Activated T-cell treated with anti-CD3 and anti-CD28 coated beads, Interleukin-2, amount 50 U/mL, for 4 hours (primary cell): ENCODE data around the gene TNFSF13. TPM values are rescaled to one million over a fixed set of nuclear protein-coding genes. Genes with fewer than 3 reads are reported as not detected.
"Not testable (repeated sequence)": the region's sequence is repeated elsewhere in the genome, so short reads cannot be mapped to it uniquely, and the experiment has no call there.

Source experiments
- ATAC-seq, 2 donors: fragments of 200-7000 bp; cut with Tn5 transposase; one replicate each; pipeline ENCODE4 v1.10.0; 2021
- DNase-seq: peaks from one replicate; pipeline ENCODE4 v3.0.0-alpha.2; 2020
- H3K27me3 Mint-ChIP-seq: one replicate; pipeline ENCODE4 v1.8.0; 2021; ENCODE audit warnings: low read depth, mixed read lengths
- H3K36me3 Mint-ChIP-seq: one replicate; pipeline ENCODE4 v1.8.0; 2022; ENCODE audit warnings: mixed read lengths; ENCODE audit not compliant: insufficient read depth
- H3K4me1 Mint-ChIP-seq: one replicate; pipeline ENCODE4 v1.8.0; 2021; ENCODE audit warnings: low read depth, mixed read lengths
- H3K4me3 Mint-ChIP-seq: one replicate; pipeline ENCODE4 v1.8.0; 2021; ENCODE audit warnings: mild to moderate bottlenecking, moderate library complexity, mixed read lengths
- H3K9me3 Mint-ChIP-seq: one replicate; pipeline ENCODE4 v1.8.0; 2021; ENCODE audit warnings: mixed read lengths
- total RNA-seq, 3 donors: library from RNA; stranded (reverse); gene quantifications; one replicate each; pipeline ENCODE4 v1.2.1, GENCODE V29; 2021

TNFSF13 gene
- total RNA-seq, 3 donors from 2014 or later = 0.98 to 1.4 (median 1.3) TPM

DNA sequence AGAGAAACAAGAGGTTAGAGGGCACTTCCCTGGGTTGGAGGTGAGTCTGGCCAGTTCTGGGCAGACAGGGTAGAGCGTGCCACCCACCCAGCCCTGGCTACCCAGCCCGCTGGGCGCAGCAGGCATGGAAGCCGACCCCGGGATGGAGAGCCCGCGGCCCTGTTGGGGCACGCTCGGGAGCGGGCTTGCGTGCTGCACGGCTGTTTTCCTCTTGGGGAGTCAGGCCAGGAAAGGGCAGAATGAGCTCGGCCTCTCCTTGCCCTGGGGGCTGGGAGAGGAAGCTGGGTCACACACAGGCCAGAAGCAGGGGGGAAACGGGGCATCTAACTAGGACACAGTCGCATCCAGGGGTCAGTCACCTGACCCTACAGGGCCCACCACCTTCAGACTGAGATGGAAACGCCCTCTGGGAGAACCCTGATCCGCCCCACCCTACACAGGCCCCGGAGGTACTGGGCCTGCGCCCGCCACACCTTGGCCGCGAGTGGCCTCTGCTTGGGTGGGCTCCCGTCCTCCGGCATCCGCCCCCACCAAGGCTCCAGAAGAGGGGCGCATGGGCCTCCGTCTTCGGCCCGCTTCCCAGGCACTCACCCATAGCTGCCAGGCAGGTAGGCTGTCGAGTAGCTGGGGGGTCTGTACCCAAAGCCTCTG lies 30.1 kb downstream of the TNFSF13 start:
- peaks cover 34% of the 10 kb centered on the region for H3K36me3 Mint-ChIP-seq
- no peak for ATAC-seq

DNA sequence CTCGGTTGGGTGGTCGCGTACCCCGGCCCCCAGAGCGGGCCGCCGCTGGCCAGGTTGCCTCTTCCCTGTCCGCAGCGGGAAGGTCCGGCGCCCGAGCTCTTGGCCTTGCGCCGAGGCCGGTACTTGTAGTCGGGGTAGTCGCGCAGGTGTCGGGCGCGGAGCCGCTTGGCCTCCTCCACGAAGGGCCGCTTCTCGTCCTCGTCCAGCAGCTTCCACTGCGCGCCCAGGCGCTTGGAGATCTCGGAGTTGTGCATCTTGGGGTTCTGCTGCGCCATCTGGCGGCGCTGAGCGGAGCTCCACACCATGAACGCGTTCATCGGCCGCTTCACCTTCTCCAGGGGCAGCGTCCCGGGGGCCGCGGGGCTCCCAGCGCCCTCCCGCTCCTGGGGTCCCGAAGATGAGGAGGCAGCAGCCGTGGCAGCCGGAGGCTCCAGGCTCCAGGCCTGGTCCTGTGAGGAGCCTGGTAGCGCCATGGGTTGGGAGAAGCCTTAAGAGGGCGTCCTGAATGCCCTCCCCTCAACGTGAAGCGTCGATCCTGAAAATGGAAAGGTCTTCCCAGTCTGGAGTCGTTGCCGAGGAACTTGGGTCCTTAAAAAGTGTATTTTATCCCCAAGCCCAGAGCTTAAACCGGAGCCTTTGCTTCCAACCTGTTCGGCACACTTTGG lies 30.8 kb downstream of the TNFSF13 start:
- Mint-ChIP-seq H3K27me3 (no peaks in the 10 kb centered on the region), H3K4me3 (no peak overlapping the region), H3K4me1 (peaks cover 11% of the 10 kb centered on the region), H3K36me3 (peaks cover 41% of the 10 kb centered on the region), H3K9me3 (no peaks in the 10 kb centered on the region)
- DNase-seq (peak; percentile 66), ATAC-seq (peak; percentile 83 to 86)

More for the DNA sequence above, 30.1 kb downstream of the TNFSF13 start:
- no peaks in the 10 kb centered on the region for H3K9me3 Mint-ChIP-seq
- H3K4me3 Mint-ChIP-seq = no peak overlapping the region
- H3K27me3 Mint-ChIP-seq = no peaks in the 10 kb centered on the region
- DNase-seq = no peak
- H3K4me1 Mint-ChIP-seq = peaks cover 11% of the 10 kb centered on the region

DNA sequence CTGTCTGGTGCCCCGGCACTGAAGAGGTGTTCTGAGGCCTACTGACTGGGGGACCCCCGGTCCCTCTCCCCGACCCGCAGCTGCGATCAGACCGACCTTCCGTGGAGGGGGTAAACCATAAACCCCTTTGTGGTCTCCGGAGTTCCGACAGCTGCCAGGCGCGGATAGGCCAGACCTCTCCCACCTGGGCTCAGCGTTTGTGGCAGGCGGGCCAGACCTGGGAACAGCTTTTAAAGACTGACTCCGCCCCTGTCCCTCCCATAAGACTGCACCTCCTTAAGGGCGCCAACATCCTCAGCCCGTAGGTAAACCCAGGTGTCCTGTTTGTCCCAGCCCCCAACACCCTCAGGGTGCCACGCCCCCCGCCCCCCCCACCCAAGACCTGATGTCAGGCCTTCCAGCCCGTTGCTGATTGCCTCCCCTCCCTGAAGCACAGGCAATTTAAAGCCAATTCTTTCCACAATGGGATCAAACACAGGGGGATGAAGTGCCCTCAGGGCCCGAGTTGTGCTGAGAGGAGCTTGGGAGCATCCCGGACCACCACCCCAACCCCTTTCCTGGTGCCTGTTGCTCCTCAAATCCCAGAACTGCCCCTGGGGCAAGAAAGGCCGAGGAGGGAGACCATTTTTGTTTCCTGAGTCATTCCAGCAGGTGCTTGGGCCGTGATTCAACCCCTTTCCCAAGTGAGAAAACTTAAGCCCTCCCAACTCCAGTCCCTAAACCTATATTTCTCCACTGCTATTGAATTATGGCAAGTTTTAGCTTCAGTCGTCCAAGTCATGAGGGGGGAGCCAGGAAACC lies 31.5 kb downstream of the TNFSF13 start, which contains the start of gene SOX15:
SOX15 (minus strand) TSS at position 204 of the 801 bp plus-strand sequence. CDS start 418 bp downstream, outside the sequence.
- Mint-ChIP-seq H3K27me3 (no peaks in the 10 kb centered on the region), H3K9me3 (no peaks in the 10 kb centered on the region), H3K4me1 (peaks cover 3% of the 10 kb centered on the region), H3K4me3 (no peak within 1 kb of the TSS), H3K36me3 (peaks cover 40% of the 10 kb centered on the region)
- DNase-seq = no peak
- no peak for ATAC-seq

DNA sequence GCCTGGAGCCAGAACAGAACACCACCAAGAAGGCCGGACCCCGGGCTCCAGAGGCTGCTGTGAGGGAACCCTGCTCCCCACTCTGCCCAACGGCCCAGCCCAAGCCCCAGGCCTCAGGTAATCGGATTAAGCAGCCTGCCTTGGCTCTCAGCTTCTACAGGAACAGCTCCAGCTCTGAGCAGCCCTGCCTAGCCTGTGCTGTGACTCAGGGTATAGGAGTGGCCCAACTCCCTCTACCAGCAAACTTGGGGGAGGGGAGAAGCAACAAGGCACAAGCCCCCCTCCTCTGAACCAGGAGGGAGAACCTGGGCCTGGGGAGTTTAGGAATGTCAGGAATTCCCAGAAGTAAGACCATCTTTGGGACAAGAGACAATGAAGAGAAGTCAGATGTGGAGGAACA lies 32.2 kb downstream of the TNFSF13 start:
- DNase-seq (no peak), ATAC-seq (no peak)
- H3K4me3 Mint-ChIP-seq = no peak overlapping the region
- peaks cover 1% of the 10 kb centered on the region for H3K4me1 Mint-ChIP-seq
- peaks cover 47% of the 10 kb centered on the region for H3K36me3 Mint-ChIP-seq
- H3K9me3 Mint-ChIP-seq = no peaks in the 10 kb centered on the region
- H3K27me3 Mint-ChIP-seq = no peaks in the 10 kb centered on the region

DNA sequence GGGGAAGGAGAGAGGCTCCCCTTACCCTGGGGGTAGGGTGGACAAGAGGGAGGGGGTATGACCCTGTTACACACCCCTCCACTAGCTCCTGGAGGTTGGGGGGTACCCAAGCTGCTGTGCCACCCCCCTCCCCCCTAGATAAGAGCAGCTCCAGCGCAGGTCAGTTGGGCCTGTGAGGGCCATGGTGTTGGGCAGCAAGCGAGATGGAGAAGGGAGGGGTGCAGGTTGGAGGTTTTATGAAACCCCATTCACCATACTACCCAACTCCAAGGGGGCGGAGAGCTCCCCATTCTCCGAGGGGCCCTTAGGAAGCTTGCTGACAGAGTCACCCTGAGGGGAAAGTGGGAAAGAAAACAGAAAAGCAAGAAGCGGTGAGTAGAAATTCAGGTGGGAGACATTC lies 33.0 kb downstream of the TNFSF13 start:
- DNase-seq (no peak), ATAC-seq (no peak)
- Mint-ChIP-seq H3K4me1 (no peaks in the 10 kb centered on the region), H3K36me3 (peaks cover 52% of the 10 kb centered on the region), H3K9me3 (no peaks in the 10 kb centered on the region), H3K27me3 (no peaks in the 10 kb centered on the region), H3K4me3 (no peak overlapping the region)

DNA sequence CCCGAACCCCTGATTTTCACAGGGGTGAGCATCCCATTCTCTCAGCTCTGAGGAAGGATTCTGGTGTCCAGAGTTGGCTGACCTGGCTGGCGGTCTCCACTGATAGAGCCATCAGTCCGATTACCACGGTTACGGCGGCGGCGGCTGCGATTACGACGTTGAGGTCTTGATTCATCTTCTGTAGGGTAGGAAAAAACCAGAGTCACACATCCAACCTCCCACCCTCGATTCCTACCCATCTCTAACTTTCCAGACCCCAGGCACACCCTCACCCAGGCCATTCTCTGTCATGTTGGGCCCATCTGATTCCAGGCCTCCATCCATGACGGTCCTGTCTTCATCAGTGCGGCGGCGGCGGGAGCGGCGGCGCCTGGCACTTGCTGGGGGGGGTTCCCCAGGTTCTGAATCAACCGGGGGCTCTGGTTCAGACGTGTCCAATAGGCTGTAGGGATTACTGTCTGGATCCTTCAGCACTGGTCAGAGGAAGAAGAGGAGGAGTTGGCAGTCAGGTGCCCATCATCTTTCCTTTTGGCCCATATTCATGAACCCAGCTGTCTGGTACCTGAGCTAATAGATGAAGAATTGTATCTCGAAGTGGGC lies 34.0 kb downstream of the TNFSF13 start:
- no peaks in the 10 kb centered on the region for H3K9me3 Mint-ChIP-seq
- peaks cover 50% of the 10 kb centered on the region for H3K36me3 Mint-ChIP-seq

DNA sequence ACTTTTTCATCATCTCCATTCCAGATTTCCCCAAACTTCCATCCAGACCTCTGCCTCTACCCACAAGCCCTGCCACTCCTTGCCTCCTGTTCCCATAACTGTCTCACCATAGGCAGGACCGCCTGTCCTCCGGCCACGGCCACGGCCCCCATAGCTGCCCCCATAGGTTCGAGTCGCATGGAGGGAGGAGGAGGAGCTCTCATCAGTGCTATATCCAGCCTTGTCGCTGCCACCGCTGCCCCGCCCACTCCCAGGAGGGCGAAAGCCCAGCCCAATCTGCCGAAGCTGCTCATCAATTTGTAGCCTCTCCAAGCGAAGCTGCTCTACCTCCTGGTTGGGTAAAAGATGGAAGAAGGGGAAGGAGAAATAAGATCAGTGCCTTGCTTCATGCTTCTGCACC lies 34.7 kb downstream of the TNFSF13 start:
- Mint-ChIP-seq H3K4me1 (no peaks in the 10 kb centered on the region), H3K36me3 (peaks cover 47% of the 10 kb centered on the region), H3K9me3 (no peaks in the 10 kb centered on the region), H3K4me3 (no peak overlapping the region), H3K27me3 (no peaks in the 10 kb centered on the region)
- DNase-seq (no peak), ATAC-seq (no peak)

More for the DNA sequence above, 34.0 kb downstream of the TNFSF13 start:
- DNase-seq (no peak), ATAC-seq (no peak)
- Mint-ChIP-seq H3K4me1 (no peaks in the 10 kb centered on the region), H3K27me3 (no peaks in the 10 kb centered on the region), H3K4me3 (no peak overlapping the region)

DNA sequence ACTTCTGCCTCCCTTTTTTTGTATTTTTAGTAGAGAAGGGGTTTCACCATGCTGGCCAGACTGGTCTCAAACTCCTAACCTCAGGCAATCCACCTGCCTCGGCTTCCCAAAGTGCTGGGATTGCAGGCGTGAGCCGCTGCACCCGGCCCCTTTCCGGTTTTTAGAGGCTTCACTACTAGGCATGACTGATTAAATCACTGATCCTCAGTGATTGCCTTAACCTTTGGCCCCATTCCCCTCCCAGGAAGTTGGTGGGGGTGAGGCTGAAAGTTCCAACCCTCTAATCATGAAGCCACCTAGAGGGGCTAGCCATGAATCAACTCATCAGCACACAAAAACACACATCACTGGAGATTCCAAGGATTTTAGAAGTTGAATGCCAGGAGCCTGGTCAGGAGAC lies 39.0 kb downstream of the TNFSF13 start:
- not testable (repeated sequence) for DNase-seq, H3K9me3 Mint-ChIP-seq, H3K27me3 Mint-ChIP-seq, ATAC-seq, H3K4me1 Mint-ChIP-seq, H3K4me3 Mint-ChIP-seq
- H3K36me3 Mint-ChIP-seq = peaks cover 49% of the 10 kb centered on the region

DNA sequence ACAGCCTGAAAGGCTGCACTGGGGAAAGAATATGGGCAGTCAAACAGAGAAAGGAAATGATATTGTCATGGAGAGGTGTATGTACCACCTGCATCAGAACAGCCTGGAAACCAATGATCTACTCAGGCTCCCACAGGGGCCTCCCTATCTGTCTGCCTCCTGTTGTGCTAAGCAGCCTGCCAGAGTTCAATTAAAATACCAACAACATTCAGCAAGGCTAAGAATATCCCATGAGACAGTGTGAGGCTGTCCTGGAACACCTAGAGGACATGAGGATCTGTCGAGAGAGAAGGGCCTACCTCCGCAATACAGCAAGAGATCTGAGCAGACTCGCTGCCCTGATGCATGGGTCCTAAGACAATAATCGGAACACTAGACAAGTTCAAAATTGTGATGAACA lies 47.7 kb downstream of the TNFSF13 start:
- H3K9me3 Mint-ChIP-seq = no peaks in the 10 kb centered on the region
- DNase-seq = no peak

DNA sequence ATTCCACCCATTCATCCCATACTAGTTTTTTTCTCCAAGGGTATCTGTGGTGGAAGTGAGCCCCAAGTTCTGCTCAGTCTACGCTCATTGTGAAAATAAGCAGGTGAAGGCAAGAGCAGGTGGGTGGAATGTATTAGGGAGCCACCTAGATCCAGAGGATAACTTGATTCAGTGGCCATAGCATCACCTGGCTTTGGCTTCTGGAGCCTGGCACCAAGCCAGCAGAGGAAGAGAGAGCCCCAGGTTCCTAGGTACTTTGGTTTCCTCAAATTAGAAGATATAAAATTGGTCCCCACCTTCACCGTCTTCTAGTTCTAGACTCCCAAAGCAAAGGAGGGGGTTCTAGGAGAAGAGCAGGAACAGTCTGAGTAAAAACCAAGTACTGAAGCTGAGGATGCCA lies 52.1 kb downstream of the TNFSF13 start:
- no peak overlapping the region for H3K4me3 Mint-ChIP-seq

More for the DNA sequence above, 47.7 kb downstream of the TNFSF13 start:
- Mint-ChIP-seq H3K4me1 (peaks cover 9% of the 10 kb centered on the region), H3K27me3 (no peaks in the 10 kb centered on the region), H3K4me3 (no peak overlapping the region), H3K36me3 (peaks cover 23% of the 10 kb centered on the region)
- ATAC-seq = no peak

More for the DNA sequence above, 52.1 kb downstream of the TNFSF13 start:
- ATAC-seq (no peak), DNase-seq (no peak)
- Mint-ChIP-seq H3K27me3 (no peaks in the 10 kb centered on the region), H3K36me3 (peaks cover 15% of the 10 kb centered on the region), H3K9me3 (no peaks in the 10 kb centered on the region), H3K4me1 (peaks cover 34% of the 10 kb centered on the region)

Other genes with a start within 250 kb of the TNFSF13 start
- 10 to 100 TPM; 80.6 to 92.8 (median 87.1) TPM for gene GPS2, start 243.4 kb upstream of the TNFSF13 start, total RNA-seq
- 10 to 100 TPM; 73.1 to 88.0 (median 82.4) TPM for gene NEURL4, start 229.4 kb upstream of the TNFSF13 start, total RNA-seq
- 100 to 1,000 TPM; 119 to 126 (median 123) TPM for gene ACAP1, start 222.2 kb upstream of the TNFSF13 start, total RNA-seq
- gene KCTD11, start 206.6 kb upstream of the TNFSF13 start, total RNA-seq = 1 to 10 TPM; 1.6 to 2.3 (median 1.6) TPM
- gene TMEM95, start 203.6 kb upstream of the TNFSF13 start, total RNA-seq = not detected
- gene TNK1, start 177.7 kb upstream of the TNFSF13 start, total RNA-seq = 1 to 10 TPM; 5.6 to 7.4 (median 6.0) TPM
- gene PLSCR3, start 164.2 kb upstream of the TNFSF13 start, total RNA-seq = 10 to 100 TPM; 67.7 to 69.1 (median 68.9) TPM
- 10 to 100 TPM; 29.9 to 33.4 (median 32.0) TPM for gene TMEM256, start 154.7 kb upstream of the TNFSF13 start, total RNA-seq
- 1 to 10 TPM; 4.9 to 6.4 (median 5.9) TPM for gene NLGN2, start 150.9 kb upstream of the TNFSF13 start, total RNA-seq
- not detected for gene SPEM1, start 138.4 kb upstream of the TNFSF13 start, total RNA-seq
- gene SPEM2, start 133.1 kb upstream of the TNFSF13 start, total RNA-seq = not detected
- gene SPEM3, start 129.9 kb upstream of the TNFSF13 start, total RNA-seq = not detected
- 10 to 100 TPM; 11.8 to 13.9 (median 12.0) TPM for gene TMEM102, start 123.3 kb upstream of the TNFSF13 start, total RNA-seq
- under 1 TPM; 0.19 to 0.32 (median 0.28) TPM for gene FGF11, start 119.2 kb upstream of the TNFSF13 start, total RNA-seq
- 1 to 10 TPM; 3.9 to 4.6 (median 4.3) TPM for gene CHRNB1, start 113.7 kb upstream of the TNFSF13 start, total RNA-seq
- gene ZBTB4, start 79.1 kb upstream of the TNFSF13 start, total RNA-seq = 10 to 100 TPM; 16.0 to 18.0 (median 17.5) TPM
- not detected for gene SLC35G6, start 77.3 kb upstream of the TNFSF13 start, total RNA-seq
- gene POLR2A, start 74.4 kb upstream of the TNFSF13 start, total RNA-seq = 100 to 1,000 TPM; 184 to 188 (median 188) TPM
- 1 to 10 TPM; 4.6 to 6.5 (median 6.1) TPM for gene TNFSF12, start 9.7 kb upstream of the TNFSF13 start, total RNA-seq
- 100 to 1,000 TPM; 138 to 153 (median 146) TPM for gene SENP3, start 3.2 kb downstream of the TNFSF13 start, total RNA-seq
- gene CD68, start 20.9 kb downstream of the TNFSF13 start, total RNA-seq = 1 to 10 TPM; 4.8 to 5.3 (median 4.9) TPM
- 100 to 1,000 TPM; 110 to 134 (median 114) TPM for gene MPDU1, start 25.1 kb downstream of the TNFSF13 start, total RNA-seq
- gene SOX15, start 31.3 kb downstream of the TNFSF13 start, total RNA-seq = under 1 TPM; 0.20 to 0.38 (median 0.24) TPM
- 10 to 100 TPM; 53.7 to 57.6 (median 54.2) TPM for gene FXR2, start 56.1 kb downstream of the TNFSF13 start, total RNA-seq
- gene SAT2, start 69.1 kb downstream of the TNFSF13 start, total RNA-seq = 10 to 100 TPM; 14.9 to 18.1 (median 16.8) TPM
- gene SHBG, start 71.4 kb downstream of the TNFSF13 start, total RNA-seq = not detected
- under 1 TPM; 0.10 to 0.24 (median 0.13) TPM for gene ATP1B2, start 92.2 kb downstream of the TNFSF13 start, total RNA-seq
- 100 to 1,000 TPM in 1 of 3 donors, 10 to 100 TPM in 2; 93.0 to 106 (median 98.9) TPM for gene TP53, start 128.7 kb downstream of the TNFSF13 start, total RNA-seq
- gene WRAP53, start 129.7 kb downstream of the TNFSF13 start, total RNA-seq = 10 to 100 TPM; 27.3 to 34.9 (median 34.3) TPM
- under 1 TPM in 1 of 3 donors, not detected in 2; 0.08 TPM for gene EFNB3, start 146.5 kb downstream of the TNFSF13 start, total RNA-seq
- gene DNAH2, start 159.0 kb downstream of the TNFSF13 start, total RNA-seq = not detected